Activated CD4-positive, CD25-positive, alpha-beta regulatory T cell (primary cell): ENCODE measurements around the gene TRIM15.
"Not testable (repeated sequence)": the region's sequence is repeated elsewhere in the genome, so short reads cannot be mapped to it uniquely, and the experiment has no call there.

Source experiments
- DNase-seq, 4 experiments: peaks; one replicate each; lab custom pipeline; 2025; lab: John Stamatoyannopoulos, UW

Gene TRIM15

DNA sequence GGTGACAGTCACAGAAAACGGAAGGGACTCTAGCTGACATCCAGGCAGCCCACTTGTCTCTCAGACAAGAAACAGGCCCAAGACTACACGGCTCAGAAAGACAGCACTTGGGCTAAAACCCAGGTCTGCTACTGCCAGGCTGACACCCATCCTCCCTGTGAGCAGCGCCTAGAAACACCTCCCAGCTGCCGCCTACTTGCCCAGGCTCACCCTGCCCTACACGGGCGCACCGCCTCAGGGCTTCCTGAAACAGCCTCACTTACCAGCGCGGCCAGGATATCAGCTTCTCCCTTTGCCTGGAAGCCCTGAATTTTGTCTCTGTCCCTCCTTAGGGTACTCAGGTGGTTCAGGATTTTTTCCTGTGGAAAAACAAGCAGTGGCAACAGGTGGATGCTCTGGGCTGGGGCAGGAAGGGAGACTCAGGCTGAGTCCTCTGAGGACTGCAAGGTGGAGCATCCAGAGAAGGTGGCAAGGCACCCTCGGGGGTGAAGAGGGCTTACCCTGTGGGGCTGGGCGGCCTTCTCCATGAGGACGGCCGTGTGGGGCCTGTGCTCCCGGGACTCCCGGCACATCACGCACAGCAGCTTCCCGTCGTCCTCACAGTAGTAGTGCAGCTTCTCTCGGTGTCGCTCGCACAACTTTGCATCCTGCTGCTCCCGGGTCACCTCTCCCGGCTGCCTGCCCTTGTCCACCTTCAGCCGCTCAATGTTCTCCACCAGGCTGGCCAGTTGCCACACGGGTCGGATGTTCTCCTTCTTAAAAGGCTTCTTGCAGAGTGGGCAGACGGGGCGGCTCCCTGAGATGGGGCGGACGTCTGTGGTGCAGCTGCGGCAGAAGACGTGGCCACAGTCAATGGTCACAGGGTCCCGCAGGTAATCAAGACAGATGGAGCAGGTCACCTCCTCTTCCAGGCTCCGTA lies 35.1 kb downstream of the TRIM15 start:
- no peak for DNase-seq

DNA sequence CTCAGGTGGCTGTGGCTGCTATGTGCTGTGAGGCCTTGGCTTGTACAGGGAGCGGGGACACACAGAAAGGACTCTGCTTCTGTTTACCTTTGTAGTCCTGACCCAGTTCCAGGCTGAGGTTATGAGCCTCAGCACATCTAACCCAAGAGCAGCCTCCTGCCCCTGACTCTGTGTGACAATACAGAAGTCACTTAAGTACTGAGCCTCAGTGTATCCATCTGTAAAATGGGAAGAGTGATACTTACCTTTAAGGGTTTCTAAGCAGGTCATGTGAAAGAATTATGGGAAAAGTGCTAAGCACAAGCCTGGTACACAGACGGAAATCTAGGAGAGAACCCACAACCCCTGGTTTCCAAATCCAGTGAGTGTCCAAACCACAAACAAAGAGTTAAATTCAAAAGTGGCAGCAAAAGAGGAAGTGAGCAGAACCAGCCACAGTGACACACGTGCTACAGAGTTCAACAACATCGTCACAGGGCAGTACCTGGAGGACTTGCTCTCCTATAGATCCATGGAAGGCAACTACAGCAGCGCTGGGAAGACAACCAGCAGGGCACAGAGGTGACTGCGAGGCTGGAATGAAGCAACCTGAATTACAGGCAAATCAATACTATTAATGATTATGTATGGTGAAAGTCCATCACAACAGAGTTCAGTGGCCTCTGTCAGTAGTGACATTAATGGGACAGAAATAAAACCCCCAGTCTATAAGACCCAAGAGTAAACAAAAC lies 37.4 kb downstream of the TRIM15 start:
- DNase-seq = no peak

DNA sequence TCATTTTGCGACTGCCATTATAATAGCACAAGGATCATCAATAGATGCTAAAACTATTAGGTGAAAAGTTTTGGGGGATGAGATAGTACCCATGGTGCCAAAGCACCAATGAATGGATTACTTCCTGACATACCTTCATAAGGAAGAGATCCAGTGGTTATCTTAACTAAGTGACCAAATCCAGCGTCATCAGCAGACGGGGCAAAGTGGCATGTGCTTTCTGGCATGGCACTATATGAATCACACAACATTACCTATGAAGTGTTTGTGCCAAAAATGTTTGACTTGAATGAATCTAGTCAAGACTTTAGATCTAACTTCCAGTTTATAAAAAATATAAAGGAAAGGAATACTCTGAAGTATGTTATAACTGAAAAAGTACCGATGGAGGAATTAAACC lies 39.0 kb downstream of the TRIM15 start:
- no peak for DNase-seq

DNA sequence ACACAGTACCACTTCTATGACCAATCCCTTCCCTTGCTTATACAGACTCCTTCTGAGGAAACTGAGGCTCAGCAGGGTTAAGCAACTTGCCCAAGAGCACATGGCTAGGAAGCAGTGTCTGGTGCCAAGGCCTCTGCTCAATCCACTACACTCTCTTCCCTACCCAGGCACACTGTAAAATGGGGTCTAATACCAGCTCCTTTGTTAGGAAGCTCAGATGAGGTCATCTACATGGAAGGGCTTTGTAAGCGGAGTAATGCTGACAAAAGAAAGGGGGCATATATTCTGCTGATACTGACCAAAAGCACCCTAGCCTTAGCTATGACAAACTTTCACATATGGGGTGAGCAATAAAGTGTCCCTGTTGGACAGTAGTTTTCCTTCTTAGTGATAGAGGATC lies 40.8 kb downstream of the TRIM15 start:
- no peak for DNase-seq

DNA sequence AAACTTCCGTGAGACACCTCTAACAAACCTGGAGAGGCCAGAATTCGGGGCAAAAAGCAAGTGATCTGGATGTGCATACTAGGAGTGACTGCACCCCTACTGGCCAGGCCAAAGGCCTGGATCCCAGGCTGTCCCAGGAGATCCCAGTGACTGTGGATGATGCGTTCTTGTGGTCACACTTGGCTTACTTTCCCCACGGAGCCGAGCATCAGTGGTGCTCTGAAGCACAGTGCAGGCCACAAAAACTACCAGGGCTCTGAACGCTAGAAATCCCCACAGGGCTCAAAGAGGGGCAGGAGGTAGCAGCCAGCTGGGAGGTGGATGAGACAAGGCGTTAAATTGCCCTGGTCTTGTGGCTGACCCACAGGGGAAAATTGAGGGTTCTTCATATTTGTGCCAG lies 42.8 kb downstream of the TRIM15 start:
- DNase-seq = no peak

DNA sequence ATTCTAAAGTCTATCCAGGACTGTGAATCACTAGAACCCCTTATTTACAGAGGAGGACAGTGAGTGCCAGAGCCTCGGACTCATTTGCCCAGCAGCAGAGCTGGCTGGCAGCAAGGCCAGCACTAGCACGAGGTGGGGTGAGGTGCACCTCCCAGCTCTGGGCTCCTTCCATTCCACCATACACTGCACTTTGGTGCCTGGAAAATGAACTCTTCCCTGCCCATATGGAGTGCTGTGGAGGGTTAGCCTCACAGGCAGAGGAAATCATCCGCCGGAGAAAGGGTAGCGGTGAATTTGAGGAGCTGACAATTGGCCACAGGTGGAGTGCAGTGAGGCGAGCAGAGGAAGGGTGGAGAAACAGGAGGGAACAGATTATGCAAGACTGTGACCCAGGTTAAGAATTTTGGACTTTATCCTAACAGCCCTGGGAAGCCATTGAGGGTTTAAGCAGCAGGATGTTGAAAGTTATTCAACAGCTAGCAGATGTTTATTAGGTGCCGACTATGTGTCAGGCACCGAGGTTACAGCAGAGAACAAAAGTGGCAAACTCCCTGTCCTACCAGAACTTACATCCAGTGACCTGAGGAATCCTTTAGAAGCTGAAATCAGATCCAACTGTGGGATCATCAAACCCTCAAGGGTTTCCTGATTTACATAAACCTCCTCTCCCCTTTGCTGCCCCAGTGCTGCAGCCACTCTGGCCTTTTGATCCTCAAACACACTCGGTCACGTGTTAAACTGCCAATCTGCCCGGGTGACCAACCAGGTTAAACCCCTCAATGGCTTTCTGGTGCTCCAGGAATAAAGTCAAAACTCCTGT lies 43.7 kb downstream of the TRIM15 start:
- DNase-seq = no peak

DNA sequence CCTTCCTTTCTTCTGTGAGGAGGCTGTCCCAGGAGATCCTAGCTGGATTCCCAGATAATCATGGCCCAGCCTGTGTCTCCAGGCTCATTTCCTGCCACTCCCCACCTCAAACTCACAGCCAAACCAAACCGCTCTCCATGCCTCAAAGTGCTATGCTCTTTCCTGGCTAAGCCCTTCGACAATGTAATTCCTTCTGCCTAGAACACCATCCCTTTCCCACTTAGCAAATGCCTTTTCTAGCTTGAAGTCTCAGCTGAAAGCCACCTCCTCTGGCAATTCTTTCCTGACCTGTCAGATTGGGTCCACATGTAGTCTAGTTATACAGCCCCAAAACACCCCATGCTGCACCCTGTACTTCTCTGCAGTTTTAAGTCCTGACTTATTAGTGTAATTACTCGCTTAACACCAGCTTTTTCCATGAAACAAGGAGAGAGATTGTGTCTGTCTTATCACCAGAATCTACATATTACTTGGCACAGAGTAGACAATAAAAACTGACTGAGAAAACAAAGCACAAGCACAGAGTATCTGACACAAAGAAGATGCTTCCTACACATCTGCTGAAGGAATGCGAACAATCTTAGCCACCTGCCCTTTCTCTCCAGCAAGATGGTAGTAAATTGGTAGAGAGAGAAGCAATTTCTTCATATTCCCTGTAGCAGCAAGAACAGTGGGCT lies 44.4 kb downstream of the TRIM15 start:
- no peak for DNase-seq

DNA sequence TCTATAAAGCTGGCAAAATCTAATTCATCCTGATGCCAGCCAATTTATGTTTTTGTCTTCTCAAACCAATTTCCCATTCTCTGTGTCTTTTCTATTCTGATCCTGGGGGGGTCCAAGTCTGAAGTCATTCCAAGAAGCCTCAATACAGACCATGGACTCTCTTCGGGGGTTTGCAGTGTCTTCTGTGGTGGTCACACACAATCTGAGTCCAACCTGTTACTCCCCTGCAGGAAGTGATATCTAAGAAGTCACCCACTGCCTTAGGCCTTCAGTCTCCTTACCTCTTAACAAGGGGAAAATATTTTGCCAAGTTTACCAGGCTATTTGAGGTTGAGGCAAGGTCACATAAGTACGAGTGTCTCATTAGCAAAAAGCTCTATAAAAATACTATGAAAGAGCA lies 48.0 kb downstream of the TRIM15 start:
- no peak for DNase-seq

DNA sequence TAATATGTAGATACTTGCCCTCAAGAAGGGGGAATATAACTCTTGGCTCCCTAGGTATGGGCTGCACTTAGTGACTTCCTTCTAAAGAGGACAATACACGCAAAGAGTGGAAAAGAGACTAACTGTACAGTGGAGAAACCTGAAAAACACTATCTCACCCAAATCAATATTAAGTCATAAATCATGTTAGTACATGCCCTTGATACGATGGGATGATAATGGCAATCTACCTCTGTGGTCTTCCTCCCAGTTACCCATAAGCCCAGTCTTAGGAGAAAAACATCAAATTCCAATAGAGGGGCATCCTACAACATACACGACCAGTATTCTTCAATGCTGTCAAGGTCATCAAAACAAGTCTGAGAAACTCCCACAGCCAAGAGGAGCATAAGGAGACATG lies 48.6 kb downstream of the TRIM15 start:
- no peak for DNase-seq

DNA sequence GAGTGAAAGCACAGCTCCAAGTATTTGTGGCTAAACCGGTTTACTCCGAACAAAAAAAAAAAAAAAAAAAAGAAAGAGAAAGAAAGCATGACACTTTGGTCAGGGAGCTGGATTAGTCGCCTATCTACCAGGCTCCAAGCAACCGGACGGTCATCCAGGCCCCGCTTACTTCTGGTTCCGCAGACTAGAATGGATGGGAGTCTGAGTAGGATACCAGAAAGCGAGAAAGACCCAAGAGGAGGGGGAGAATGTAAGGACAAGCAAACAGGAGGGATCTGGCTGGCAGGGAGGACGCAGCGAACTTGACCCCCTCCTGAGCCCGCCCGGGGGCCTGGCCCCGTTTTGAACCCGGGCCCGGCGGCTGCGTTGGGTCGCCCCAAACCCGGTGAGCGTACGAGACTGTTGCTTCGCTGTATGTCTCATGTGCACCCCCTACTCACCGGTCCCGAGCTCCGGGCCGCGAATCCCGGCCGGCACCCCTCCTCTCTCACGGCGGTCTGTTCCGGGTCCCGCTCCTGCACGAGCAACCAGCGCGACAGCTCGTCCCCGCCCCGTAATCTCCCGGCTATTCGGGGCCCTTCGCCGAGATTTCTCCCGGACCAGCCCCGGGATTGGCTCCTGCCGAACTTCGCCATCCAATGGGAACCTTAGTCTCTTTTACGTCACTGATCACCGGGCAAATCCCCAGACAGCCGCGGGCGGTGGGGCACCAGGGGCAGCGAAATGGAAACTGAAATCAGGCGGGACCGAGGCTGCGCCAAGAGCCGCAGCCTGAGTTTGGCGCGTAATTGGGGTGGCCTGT lies 49.7 kb downstream of the TRIM15 start, which contains the start of gene TRIM26:
TRIM26 (minus strand) TSS at position 542 of the 802 bp plus-strand sequence. CDS start 14,303 bp downstream, outside the sequence.
- DNase-seq = peak; percentile 84 to 92 (median 90)

DNA sequence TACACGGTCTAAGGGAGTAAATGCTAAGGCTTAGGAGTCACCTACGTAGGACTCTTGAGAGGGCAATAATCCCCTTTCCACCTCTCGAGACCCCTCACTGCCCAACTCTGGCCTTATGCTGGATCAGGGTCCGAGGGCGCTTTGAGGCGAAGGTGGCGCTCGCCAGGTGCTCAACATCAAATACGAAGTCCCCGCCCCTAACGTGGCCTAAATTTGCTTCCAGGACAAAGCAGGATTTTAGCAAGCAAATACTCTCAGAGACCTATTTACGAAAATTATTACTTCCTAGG lies 50.3 kb downstream of the TRIM15 start:
- DNase-seq = no peak

DNA sequence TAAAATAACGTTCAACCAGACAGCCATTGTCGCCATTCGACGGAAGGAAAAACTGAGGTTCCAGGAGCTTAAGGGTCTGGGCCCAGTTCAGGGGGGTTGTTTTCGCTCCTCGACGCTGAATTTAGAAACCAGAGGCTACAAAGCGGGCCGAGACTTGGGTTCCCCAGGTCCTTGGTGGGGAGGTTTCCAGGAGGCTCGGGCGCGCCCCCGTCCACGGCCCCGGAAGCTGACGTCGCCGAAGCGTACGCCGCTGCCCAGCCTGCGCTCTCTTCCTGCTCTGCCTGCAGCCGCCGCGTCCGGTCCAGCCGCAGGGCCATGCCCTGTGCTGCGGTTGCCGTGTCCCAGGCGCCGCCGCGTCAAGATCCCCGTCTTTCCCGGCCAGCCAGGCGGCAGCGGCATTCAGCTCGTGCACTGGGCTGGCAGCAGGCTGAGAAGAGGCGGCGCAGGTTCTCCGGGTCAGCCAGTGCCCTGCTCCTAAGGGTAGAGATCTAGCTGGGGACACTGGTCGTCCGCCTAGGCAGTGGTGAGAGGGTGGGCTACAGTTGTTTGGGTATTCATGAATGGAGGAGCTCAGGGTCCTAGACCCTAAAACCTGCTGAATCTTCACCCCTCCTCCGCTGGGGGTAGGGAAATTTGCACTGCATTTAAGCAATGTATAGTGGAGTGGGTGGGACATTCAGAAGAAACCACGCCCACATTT lies 50.8 kb downstream of the TRIM15 start:
- DNase-seq = peak; percentile 13 to 67 (median 49)

DNA sequence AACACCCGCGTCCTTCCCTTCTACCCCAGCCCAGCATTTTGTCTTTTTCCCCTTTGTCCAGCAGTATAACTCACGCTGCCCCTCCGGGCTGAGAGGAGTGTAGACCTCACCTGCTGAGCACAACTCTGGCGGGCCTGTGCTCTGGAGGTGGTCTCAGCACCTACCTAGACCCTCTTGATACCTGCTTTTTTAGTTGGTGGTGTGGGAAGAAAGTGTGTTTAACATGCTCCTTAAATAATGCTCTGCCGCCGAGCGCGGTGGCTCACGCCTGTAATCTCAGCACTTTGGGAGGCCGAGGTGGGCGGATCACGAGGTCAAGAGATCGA lies 51.3 kb downstream of the TRIM15 start:
- DNase-seq = no peak

DNA sequence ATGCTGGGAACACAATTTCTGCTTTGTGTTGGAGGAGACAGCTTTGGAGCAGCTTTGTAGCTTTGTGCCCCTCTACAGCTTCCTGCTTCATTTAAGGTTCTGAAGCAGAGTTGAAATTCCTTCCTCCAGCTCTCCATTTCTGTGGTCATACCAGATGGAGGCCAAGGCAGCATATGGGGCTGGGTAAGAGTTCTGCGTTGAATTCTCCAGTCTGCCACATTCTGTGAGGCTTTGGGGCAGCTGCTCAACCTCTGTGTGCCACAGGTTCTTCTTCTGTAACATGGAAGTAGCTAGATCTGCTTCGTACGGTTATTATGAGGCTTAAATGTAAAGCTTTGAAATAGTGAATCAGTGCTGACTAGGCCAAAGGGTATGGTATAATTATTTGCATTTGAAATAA lies 52.8 kb downstream of the TRIM15 start:
- DNase-seq = no peak

DNA sequence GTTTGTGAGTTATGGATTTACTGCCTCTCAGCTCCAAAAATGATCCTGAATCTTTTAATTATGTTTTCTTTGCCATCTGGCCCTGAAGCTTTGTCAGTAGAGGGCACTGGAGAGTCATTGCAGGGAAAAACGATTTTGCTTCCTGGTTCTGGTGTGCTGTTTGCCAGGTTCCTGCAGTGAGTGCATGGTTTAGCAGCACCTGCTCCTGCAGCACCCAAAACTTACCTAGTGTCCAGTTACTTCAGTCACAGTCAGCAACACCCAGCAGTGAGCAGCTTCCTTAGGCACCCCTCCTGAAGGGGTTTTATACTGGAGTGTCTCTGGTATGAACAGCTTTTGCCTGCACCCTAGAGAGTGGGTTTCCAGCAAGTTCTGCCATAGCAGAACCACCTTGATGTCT lies 55.9 kb downstream of the TRIM15 start:
- DNase-seq = peak in 1 of 4 experiments; percentile 20

DNA sequence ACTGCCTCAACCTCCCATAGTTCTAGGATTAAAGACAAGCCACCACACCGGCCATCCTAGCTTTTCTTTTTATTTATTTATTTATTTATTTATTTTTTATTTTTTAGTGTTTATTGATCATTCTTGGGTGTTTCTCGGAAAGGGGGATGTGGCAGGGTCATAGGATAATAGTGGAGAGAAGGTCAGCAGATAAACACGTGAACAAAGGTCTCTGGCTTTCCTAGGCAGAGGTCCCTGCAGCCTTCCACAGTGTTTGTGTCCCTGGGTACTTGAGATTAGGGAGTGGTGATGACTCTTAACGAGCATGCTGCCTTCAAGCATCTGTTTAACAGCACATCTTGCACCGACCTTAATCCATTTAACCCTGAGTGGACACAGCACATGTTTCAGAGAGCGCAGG lies 58.0 kb downstream of the TRIM15 start:
- not testable (repeated sequence) for DNase-seq

DNA sequence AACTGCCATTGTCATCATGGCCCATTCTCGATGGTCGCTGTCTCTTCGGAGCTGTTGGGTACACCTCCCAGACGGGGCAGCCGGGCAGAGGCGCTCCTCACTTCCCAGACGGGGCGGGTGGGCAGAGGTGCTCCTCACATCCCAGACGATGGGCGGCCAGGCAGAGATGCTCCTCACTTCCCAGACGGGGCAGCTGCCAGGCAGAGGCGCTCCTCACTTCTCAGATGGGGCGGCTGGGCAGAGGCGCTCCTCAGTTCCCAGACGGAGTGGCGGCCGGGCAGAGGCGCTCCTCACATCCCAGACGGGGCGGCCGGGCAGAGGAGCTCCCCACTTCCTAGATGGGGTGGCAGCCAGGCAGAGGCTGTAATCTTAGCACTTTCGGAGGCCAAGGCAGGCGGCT lies 58.6 kb downstream of the TRIM15 start:
- DNase-seq = not testable (repeated sequence)
